GM08714 (cell line): Measurements from ENCODE around the gene DPP4.
"Not testable (repeated sequence)": the region's sequence is repeated elsewhere in the genome, so short reads cannot be mapped to it uniquely, and the experiment has no call there.

Experiments used
- H3K4me3 ChIP-seq: fragments of 200-500 bp; sonication (Bioruptor generic); 2 replicates; pipeline ENCODE4 v1.5.1; 2014; ENCODE audit warnings: mild to moderate bottlenecking, low read length, inconsistent platforms
- ZNF274 ChIP-seq: IDR thresholded peaks from 2 replicates; pipeline ENCODE4 v1.6.1; 2012; ENCODE audit warnings: mild to moderate bottlenecking, low read depth, low read length

The DPP4 gene

GRCh38 chr2:161983866-161984265, 90.1 kb downstream of the DPP4 start:
- H3K4me3 ChIP-seq: no peak overlapping the region
- TF ChIP-seq ZNF274: no peak

- H3K4me3 ChIP-seq: no peak overlapping the region
- no peak for TF ChIP-seq ZNF274
These were observed 90.7 kb downstream of the DPP4 start for GRCh38 chr2:161983331-161983651.

GRCh38 chr2:161982548-161983330, 91.3 kb downstream of the DPP4 start:
- no peak overlapping the region for H3K4me3 ChIP-seq
- TF ChIP-seq ZNF274: no peak

- no peak overlapping the region for H3K4me3 ChIP-seq
- TF ChIP-seq ZNF274: no peak
These were observed 92.2 kb downstream of the DPP4 start for GRCh38 chr2:161981679-161982250.

GRCh38 chr2:161980976-161981375, 93.0 kb downstream of the DPP4 start:
- H3K4me3 ChIP-seq: no peak overlapping the region

GRCh38 chr2:161979490-161979889, 94.5 kb downstream of the DPP4 start:
- no peak overlapping the region for H3K4me3 ChIP-seq
- no peak for TF ChIP-seq ZNF274

More at GRCh38 chr2:161980976-161981375, 93.0 kb downstream of the DPP4 start:
- TF ChIP-seq ZNF274: no peak

- H3K4me3 ChIP-seq: not testable (repeated sequence)
These were observed 96.1 kb downstream of the DPP4 start for GRCh38 chr2:161977926-161978325.

- H3K4me3 ChIP-seq: no peak overlapping the region
- TF ChIP-seq ZNF274: no peak
These were observed 97.1 kb downstream of the DPP4 start for GRCh38 chr2:161976917-161977316.

GRCh38 chr2:161976295-161976694, 97.7 kb downstream of the DPP4 start:
- TF ChIP-seq ZNF274: no peak
- H3K4me3 ChIP-seq: no peak overlapping the region

GRCh38 chr2:161975813-161976160, 98.2 kb downstream of the DPP4 start:
- no peak overlapping the region for H3K4me3 ChIP-seq
- TF ChIP-seq ZNF274: no peak

GRCh38 chr2:161975062-161975812, 98.8 kb downstream of the DPP4 start:
- H3K4me3 ChIP-seq: no peak overlapping the region
- no peak for TF ChIP-seq ZNF274

- no peak for TF ChIP-seq ZNF274
- H3K4me3 ChIP-seq: no peak overlapping the region
These were observed 99.6 kb downstream of the DPP4 start for GRCh38 chr2:161974461-161974860.

- no peak overlapping the region for H3K4me3 ChIP-seq
- no peak for TF ChIP-seq ZNF274
These were observed 101.1 kb downstream of the DPP4 start for GRCh38 chr2:161972866-161973265.

- no peak for TF ChIP-seq ZNF274
- H3K4me3 ChIP-seq: no peak overlapping the region
These were observed 101.8 kb downstream of the DPP4 start for GRCh38 chr2:161972232-161972631.

GRCh38 chr2:161971551-161971950, 102.5 kb downstream of the DPP4 start:
- TF ChIP-seq ZNF274: no peak
- H3K4me3 ChIP-seq: no peak overlapping the region
